Lower leg skin (tissue), 3 donors: ENCODE data around the gene MAPKAPK5.

Experiments used
- POLR2A ChIP-seq, 2 donors: fragments of 450-650 bp; IDR thresholded peaks; one replicate each; pipeline ENCODE4 v1.6.1; 2016 to 2017; ENCODE audit warnings: antibody characterized with exemption in 2 of 2, mild to moderate bottlenecking in 1 of 2, moderate library complexity in 1 of 2
- TF ChIP-seq, protein P1 (sequence below), 3 donors: fragments of 450-650 bp; IDR thresholded peaks; one replicate each; pipeline ENCODE4 v1.5.1; 2016; ENCODE audit warnings: antibody characterized with exemption in 3 of 3, mild to moderate bottlenecking in 3 of 3, moderate library complexity in 2 of 3

GRCh38 chr12:111873113-111873512, 31.1 kb downstream of the MAPKAPK5 start:
- TF ChIP-seq, protein P1, sequence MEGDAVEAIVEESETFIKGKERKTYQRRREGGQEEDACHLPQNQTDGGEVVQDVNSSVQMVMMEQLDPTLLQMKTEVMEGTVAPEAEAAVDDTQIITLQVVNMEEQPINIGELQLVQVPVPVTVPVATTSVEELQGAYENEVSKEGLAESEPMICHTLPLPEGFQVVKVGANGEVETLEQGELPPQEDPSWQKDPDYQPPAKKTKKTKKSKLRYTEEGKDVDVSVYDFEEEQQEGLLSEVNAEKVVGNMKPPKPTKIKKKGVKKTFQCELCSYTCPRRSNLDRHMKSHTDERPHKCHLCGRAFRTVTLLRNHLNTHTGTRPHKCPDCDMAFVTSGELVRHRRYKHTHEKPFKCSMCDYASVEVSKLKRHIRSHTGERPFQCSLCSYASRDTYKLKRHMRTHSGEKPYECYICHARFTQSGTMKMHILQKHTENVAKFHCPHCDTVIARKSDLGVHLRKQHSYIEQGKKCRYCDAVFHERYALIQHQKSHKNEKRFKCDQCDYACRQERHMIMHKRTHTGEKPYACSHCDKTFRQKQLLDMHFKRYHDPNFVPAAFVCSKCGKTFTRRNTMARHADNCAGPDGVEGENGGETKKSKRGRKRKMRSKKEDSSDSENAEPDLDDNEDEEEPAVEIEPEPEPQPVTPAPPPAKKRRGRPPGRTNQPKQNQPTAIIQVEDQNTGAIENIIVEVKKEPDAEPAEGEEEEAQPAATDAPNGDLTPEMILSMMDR (IDR thresholded peaks at IDR 0.05), result no peak
- no peak for TF ChIP-seq POLR2A (IDR thresholded peaks at IDR 0.05)
